Thyroid gland (tissue), 4 donors: ENCODE results near the gene LYRM4. TPM values are rescaled to one million over a fixed set of nuclear protein-coding genes. Genes with fewer than 3 reads are reported as not detected.

ENCODE experiments used
- DNase-seq, 2 donors: peaks; one replicate each; pipeline ENCODE4 v3.0.0-alpha.2; 2019
- H3K27ac ChIP-seq, 3 donors: fragments of 200-600 bp; sonication (generic); 1 replicate in 2 of 3; 2 replicates in 1 of 3; pipeline ENCODE4 v1.5.1; 2016 to 2019; ENCODE audit warnings: mild to moderate bottlenecking in 1 of 3, moderate library complexity in 1 of 3
- H3K27me3 ChIP-seq: fragments of 200-600 bp; sonication (generic); one replicate; pipeline ENCODE4 v1.5.1; 2019
- H3K36me3 ChIP-seq, 2 donors: fragments of 200-600 bp; sonication (generic); one replicate each; pipeline ENCODE4 v1.5.1; 2016 to 2019
- H3K4me1 ChIP-seq, 2 donors: fragments of 200-600 bp; sonication (generic); one replicate each; pipeline ENCODE4 v1.5.1; 2017 to 2019
- H3K4me3 ChIP-seq, 3 donors: fragments of 200-600 bp; sonication (generic); replicated peaks in 1 of 3; 1 replicate in 2 of 3; 2 replicates in 1 of 3; pipeline ENCODE4 v1.5.1; 2016; ENCODE audit warnings: mild to moderate bottlenecking in 1 of 3
- H3K9me3 ChIP-seq: fragments of 200-600 bp; sonication (generic); one replicate; pipeline ENCODE4 v1.5.1; 2017
- CTCF ChIP-seq, 6 experiments: fragments of 200-600 bp in 3 of 6; fragments of 450-650 bp in 3 of 6; sonication (generic) in 3 of 6; IDR thresholded peaks; one replicate each; pipeline ENCODE4 v1.5.1; 2016 to 2019; ENCODE audit warnings: antibody characterized with exemption in 6 of 6, mild to moderate bottlenecking in 2 of 6, inconsistent platforms in 1 of 6, moderate library complexity in 1 of 6
- POLR2A ChIP-seq, 2 donors: fragments of 450-650 bp; IDR thresholded peaks; one replicate each; pipeline ENCODE4 v1.6.1; 2017; ENCODE audit warnings: antibody characterized with exemption in 2 of 2, mild to moderate bottlenecking in 2 of 2, moderate library complexity in 1 of 2
- WGBS, 2 donors: methylation state at CpG; one replicate each; pipeline ENCODE4 v1.1.5; 2017; 5-methylcytosine and 5-hydroxymethylcytosine counted together
- intact Hi-C: fragments of 100-400 bp; cut with DNase I; formaldehyde crosslinking; loops from one replicate; pipeline ENCODE4 v1.15.1; 2023
- total RNA-seq, 4 donors: library from RNA; depleted of rRNA; stranded (reverse); fragments of >200 nt; gene quantifications; one replicate each; pipeline ENCODE4 v1.2.3, GENCODE V29; 2016

Gene LYRM4
- total RNA-seq, 4 donors from 2014 or later = 26.7 to 32.2 (median 29.5) TPM

GRCh38 chr6:5274231-5274630, 13.5 kb upstream of the LYRM4 start:
- no peaks in the 10 kb centered on the region for H3K9me3 ChIP-seq
- H3K27me3 ChIP-seq = no peaks in the 10 kb centered on the region
- H3K27ac ChIP-seq = no peak overlapping the region
- DNase-seq = no peak
- no peaks in the 10 kb centered on the region for H3K4me1 ChIP-seq
- no peak for TF ChIP-seq POLR2A (IDR thresholded peaks at IDR 0.05)
- TF ChIP-seq CTCF (IDR thresholded peaks at IDR 0.05) = no peak
- no peaks in the 10 kb centered on the region for H3K36me3 ChIP-seq
- 91 to 96% methylated on average over 3 of the region's 3 CpGs for WGBS, 2 donors
- no peak overlapping the region for H3K4me3 ChIP-seq
- intact Hi-C loops = no loop called here

GRCh38 chr6:5271926-5272325, 11.2 kb upstream of the LYRM4 start:
- Histone ChIP-seq H3K27me3 (no peaks in the 10 kb centered on the region), H3K9me3 (no peaks in the 10 kb centered on the region), H3K36me3 (no peaks in the 10 kb centered on the region), H3K4me3 (no peak overlapping the region), H3K27ac (no peak overlapping the region), H3K4me1 (peaks cover 0 to 1% of the 10 kb centered on the region in 2 donors)
- no peak for TF ChIP-seq CTCF (IDR thresholded peaks at IDR 0.05)
- no peak for TF ChIP-seq POLR2A (IDR thresholded peaks at IDR 0.05)
- intact Hi-C loops = no loop called here
- 96 to 98% methylated on average over 6 of the region's 6 CpGs for WGBS, 2 donors
- DNase-seq = no peak

GRCh38 chr6:5270093-5270680, 9.4 kb upstream of the LYRM4 start:
- no peak for TF ChIP-seq CTCF (IDR thresholded peaks at IDR 0.05)
- TF ChIP-seq POLR2A (IDR thresholded peaks at IDR 0.05) = no peak
- Histone ChIP-seq H3K9me3 (no peaks in the 10 kb centered on the region), H3K4me1 (peaks cover 11 to 12% of the 10 kb centered on the region in 2 donors), H3K36me3 (no peaks in the 10 kb centered on the region), H3K4me3 (no peak overlapping the region), H3K27ac (no peak overlapping the region), H3K27me3 (no peaks in the 10 kb centered on the region)
- intact Hi-C loops = no loop called here
- 59 to 68% methylated on average over 5 of the region's 5 CpGs for WGBS, 2 donors
- no peak for DNase-seq

GRCh38 chr6:5266423-5266822, 5.7 kb upstream of the LYRM4 start:
- intact Hi-C loops = no loop called here

More at GRCh38 chr6:5266423-5266822, 5.7 kb upstream of the LYRM4 start:
- TF ChIP-seq POLR2A (IDR thresholded peaks at IDR 0.05) = no peak
- no peak for TF ChIP-seq CTCF (IDR thresholded peaks at IDR 0.05)
- Histone ChIP-seq H3K9me3 (no peaks in the 10 kb centered on the region), H3K4me1 (peaks cover 28% of the 10 kb centered on the region in 2 donors), H3K36me3 (no peaks in the 10 kb centered on the region), H3K27me3 (no peaks in the 10 kb centered on the region), H3K27ac (peak overlapping the region; percentile 5 to 71 (median 25)), H3K4me3 (no peak overlapping the region)
- DNase-seq = no peak
- WGBS, 2 donors = 94% methylated on average over 2 of the region's 2 CpGs
